Thyroid gland (tissue), 4 donors: ENCODE measurements around the gene BEND7.

Source experiments
- CTCF ChIP-seq, 6 experiments: fragments of 200-600 bp in 3 of 6; fragments of 450-650 bp in 3 of 6; sonication (generic) in 3 of 6; IDR thresholded peaks; one replicate each; pipeline ENCODE4 v1.5.1; 2016 to 2019; ENCODE audit warnings: antibody characterized with exemption in 6 of 6, mild to moderate bottlenecking in 2 of 6, inconsistent platforms in 1 of 6, moderate library complexity in 1 of 6
- POLR2A ChIP-seq, 2 donors: fragments of 450-650 bp; IDR thresholded peaks; one replicate each; pipeline ENCODE4 v1.6.1; 2017; ENCODE audit warnings: antibody characterized with exemption in 2 of 2, mild to moderate bottlenecking in 2 of 2, moderate library complexity in 1 of 2

DNA sequence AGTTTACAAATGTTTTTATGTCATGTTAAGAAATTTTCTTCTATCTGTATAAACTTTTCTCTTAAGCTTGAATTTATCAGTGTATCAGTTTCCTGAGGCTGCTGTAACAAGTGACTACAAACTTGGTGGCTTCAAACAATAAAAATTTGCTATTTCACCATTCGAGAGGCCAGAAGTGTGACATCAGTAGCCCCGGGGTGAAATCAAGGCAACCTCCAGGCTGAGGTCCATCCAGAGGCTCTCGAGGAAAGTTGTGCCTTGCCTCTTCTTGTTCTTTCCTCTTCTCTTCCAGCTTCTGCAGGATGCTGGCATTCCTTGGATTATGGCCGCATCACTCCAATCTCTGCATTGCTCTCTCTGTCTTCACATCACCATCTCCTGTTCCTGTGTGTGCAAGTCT lies 6.5 kb upstream of the BEND7 start:
- TF ChIP-seq CTCF (IDR thresholded peaks at IDR 0.05) (no peak), POLR2A (IDR thresholded peaks at IDR 0.05) (no peak)
